ENCODE results near the gene NADK2.

GRCh38 chr5:36202521-36202961 is 39.2 kb downstream of the NADK2 start:
- TF ChIP-seq GATA2 (IDR thresholded peaks at IDR 0.05; ENCODE audit: low read depth, low read length) (no peak), GATA3 (IDR thresholded peaks at IDR 0.05; ENCODE audit: low read depth, low read length) (no peak)
